Mammary epithelial cell (primary cell): ENCODE measurements around the gene AUTS2.

Experiments used
- CTCF ChIP-seq, 2 donors: IDR thresholded peaks in 1 of 2; conservative IDR thresholded peaks in 1 of 2; 2 replicates each; pipeline ENCODE4 v1.5.1; 2011 to 2012; ENCODE audit warnings: inconsistent platforms in 2 of 2, low read length in 2 of 2, mild to moderate bottlenecking in 2 of 2, control low read depth in 1 of 2, low read depth in 1 of 2; ENCODE audit not compliant: insufficient read depth in 1 of 2; ENCODE audit errors: extremely low read depth in 1 of 2
- EZH2 ChIP-seq: IDR thresholded peaks from 2 replicates; pipeline ENCODE4 v1.6.1; 2012; ENCODE audit warnings: low read length, inconsistent platforms, borderline replicate concordance

GRCh38 chr7:70116867-70117266, 518.6 kb downstream of the AUTS2 start:
- TF ChIP-seq CTCF (conservative IDR thresholded peaks at IDR 0.05 in 1 of 2, IDR thresholded peaks at IDR 0.05 in 1 of 2; ENCODE audit: extremely low read depth in 1 of 2, insufficient read depth in 1 of 2, low read depth in 1 of 2, low read length in 2 of 2) (no peak), EZH2 (no peak)
